Astrocyte (in vitro differentiated cells and primary cell): ENCODE results near the gene FCGR3A.
"Not testable (repeated sequence)": the region's sequence is repeated elsewhere in the genome, so short reads cannot be mapped to it uniquely, and the experiment has no call there.

ENCODE experiments used
- EZH2 ChIP-seq: IDR thresholded peaks from 2 replicates; pipeline ENCODE4 v1.6.1; 2012; ENCODE audit warnings: mild to moderate bottlenecking, low read length, inconsistent platforms; ENCODE audit not compliant: insufficient read depth
- TF ChIP-seq, protein P1 (sequence below): IDR thresholded peaks from 2 replicates; pipeline ENCODE4 v1.5.1; 2011; ENCODE audit warnings: low read depth, mild to moderate bottlenecking, inconsistent platforms, low read length, moderate library complexity; ENCODE audit not compliant: insufficient read depth

- TF ChIP-seq, protein P1, sequence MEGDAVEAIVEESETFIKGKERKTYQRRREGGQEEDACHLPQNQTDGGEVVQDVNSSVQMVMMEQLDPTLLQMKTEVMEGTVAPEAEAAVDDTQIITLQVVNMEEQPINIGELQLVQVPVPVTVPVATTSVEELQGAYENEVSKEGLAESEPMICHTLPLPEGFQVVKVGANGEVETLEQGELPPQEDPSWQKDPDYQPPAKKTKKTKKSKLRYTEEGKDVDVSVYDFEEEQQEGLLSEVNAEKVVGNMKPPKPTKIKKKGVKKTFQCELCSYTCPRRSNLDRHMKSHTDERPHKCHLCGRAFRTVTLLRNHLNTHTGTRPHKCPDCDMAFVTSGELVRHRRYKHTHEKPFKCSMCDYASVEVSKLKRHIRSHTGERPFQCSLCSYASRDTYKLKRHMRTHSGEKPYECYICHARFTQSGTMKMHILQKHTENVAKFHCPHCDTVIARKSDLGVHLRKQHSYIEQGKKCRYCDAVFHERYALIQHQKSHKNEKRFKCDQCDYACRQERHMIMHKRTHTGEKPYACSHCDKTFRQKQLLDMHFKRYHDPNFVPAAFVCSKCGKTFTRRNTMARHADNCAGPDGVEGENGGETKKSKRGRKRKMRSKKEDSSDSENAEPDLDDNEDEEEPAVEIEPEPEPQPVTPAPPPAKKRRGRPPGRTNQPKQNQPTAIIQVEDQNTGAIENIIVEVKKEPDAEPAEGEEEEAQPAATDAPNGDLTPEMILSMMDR = not testable (repeated sequence)
- not testable (repeated sequence) for TF ChIP-seq EZH2
These were observed 1.3 kb upstream of the FCGR3A start for GRCh38 chr1:161550942-161551341.
